Prostate gland (tissue), 2 donors: Measurements from ENCODE around the gene MAPK8IP3. TPM values are rescaled to one million over a fixed set of nuclear protein-coding genes. Genes with fewer than 3 reads are reported as not detected.
A peak's percentile ranks its signal among the peaks of the same experiment; 100 is the strongest.
"Not testable (repeated sequence)": the region's sequence is repeated elsewhere in the genome, so short reads cannot be mapped to it uniquely, and the experiment has no call there.

ENCODE experiments used
- DNase-seq: peaks from one replicate; pipeline ENCODE4 v3.0.0-alpha.2; 2019; ENCODE audit warnings: low spot score
- H3K27ac ChIP-seq, 2 donors: fragments of 200-600 bp; sonication (generic); 2 replicates each; pipeline ENCODE4 v1.5.1; 2017 to 2019
- H3K27me3 ChIP-seq: fragments of 200-600 bp; sonication (generic); replicated peaks from 2 replicates; pipeline ENCODE4 v1.5.1; 2019; ENCODE audit not compliant: insufficient read depth
- H3K36me3 ChIP-seq, 2 donors: fragments of 200-600 bp; sonication (generic); 1 replicate in 1 of 2; 2 replicates in 1 of 2; pipeline versions ENCODE4 v1.5.1 to v1.8.1; 2017 to 2019
- H3K4me1 ChIP-seq: fragments of 200-600 bp; sonication (generic); replicated peaks from 2 replicates; pipeline ENCODE4 v1.5.1; 2019
- H3K4me3 ChIP-seq, 2 donors: fragments of 200-600 bp; sonication (generic); 2 replicates each; pipeline ENCODE4 v1.5.1; 2017 to 2019
- H3K9me3 ChIP-seq: fragments of 200-600 bp; sonication (generic); 2 replicates; pipeline ENCODE4 v1.5.1; 2017
- POLR2A ChIP-seq: fragments of 450-650 bp; IDR thresholded peaks from one replicate; pipeline ENCODE4 v1.6.1; 2016; ENCODE audit warnings: antibody characterized with exemption, mild to moderate bottlenecking
- POLR2AphosphoS5 ChIP-seq: sonication (generic); formaldehyde crosslinking; IDR thresholded peaks from one replicate; pipeline ENCODE4 v1.6.1; 2017; ENCODE audit warnings: antibody characterized with exemption
- WGBS: methylation state at CpG from one replicate; pipeline ENCODE4 v1.1.5; 2018; 5-methylcytosine and 5-hydroxymethylcytosine counted together
- intact Hi-C: fragments of 100-400 bp; cut with DNase I; formaldehyde crosslinking; loops from one replicate; pipeline ENCODE4 v1.14.2; 2022
- total RNA-seq, 2 donors: library from RNA; depleted of rRNA; stranded (reverse); fragments of >200 nt; gene quantifications; one replicate each; pipeline ENCODE4 v1.1.0, GENCODE V29; 2016
- TF ChIP-seq, protein P1 (sequence below), 4 experiments: fragments of 200-600 bp in 2 of 4; fragments of 450-650 bp in 2 of 4; sonication (generic) in 2 of 4; IDR thresholded peaks; 1 replicate in 3 of 4; 2 replicates in 1 of 4; pipeline ENCODE4 v1.5.1; 2016 to 2019; ENCODE audit warnings: antibody characterized with exemption in 4 of 4, mild to moderate bottlenecking in 2 of 4, moderate library complexity in 2 of 4

MAPK8IP3 gene
- total RNA-seq, 2 donors from 2014 or later: 56.0 to 157 TPM

DNA sequence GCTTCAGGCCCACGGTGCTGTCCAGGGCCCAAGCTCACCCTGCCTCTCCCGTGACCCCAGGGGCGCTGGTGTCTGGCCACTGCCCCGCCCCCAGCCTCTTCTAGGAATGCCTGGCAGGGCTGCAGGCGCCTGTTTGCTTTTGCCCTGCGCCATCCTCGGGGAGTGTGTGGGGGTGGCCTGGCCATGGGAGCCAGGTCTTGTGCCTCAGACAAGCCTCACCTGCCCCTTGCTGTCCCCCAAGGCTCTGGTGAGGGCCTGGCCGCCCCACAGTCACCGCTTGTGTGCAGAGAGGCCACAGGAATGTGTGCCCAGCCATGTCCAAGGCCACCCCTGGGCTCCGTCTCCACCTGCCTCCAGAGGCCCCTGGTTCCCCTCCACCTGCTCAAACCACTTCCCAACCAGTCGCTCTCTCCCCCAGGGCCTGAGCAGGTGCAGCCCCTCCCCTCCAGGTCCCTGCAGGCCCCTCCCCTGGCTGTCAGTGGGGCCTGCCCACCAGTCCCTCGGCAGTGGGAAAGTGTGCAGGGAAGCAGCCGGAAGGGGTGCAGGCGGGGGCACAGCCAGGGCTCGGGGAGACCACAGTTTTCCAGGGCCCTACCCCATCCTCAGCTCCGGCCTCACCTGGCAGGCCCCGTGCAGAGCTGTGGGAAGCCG is 88.4 kb downstream of the MAPK8IP3 start:
- intact Hi-C loops: no loop called here
- Histone ChIP-seq H3K36me3 (no peaks in the 10 kb centered on the region), H3K27ac (no peak overlapping the region), H3K27me3 (no peaks in the 10 kb centered on the region), H3K9me3 (no peaks in the 10 kb centered on the region), H3K4me3 (no peak overlapping the region), H3K4me1 (no peaks in the 10 kb centered on the region)
- DNase-seq: no peak
- TF ChIP-seq POLR2A (no peak), POLR2AphosphoS5 (no peak)
- TF ChIP-seq, protein P1, sequence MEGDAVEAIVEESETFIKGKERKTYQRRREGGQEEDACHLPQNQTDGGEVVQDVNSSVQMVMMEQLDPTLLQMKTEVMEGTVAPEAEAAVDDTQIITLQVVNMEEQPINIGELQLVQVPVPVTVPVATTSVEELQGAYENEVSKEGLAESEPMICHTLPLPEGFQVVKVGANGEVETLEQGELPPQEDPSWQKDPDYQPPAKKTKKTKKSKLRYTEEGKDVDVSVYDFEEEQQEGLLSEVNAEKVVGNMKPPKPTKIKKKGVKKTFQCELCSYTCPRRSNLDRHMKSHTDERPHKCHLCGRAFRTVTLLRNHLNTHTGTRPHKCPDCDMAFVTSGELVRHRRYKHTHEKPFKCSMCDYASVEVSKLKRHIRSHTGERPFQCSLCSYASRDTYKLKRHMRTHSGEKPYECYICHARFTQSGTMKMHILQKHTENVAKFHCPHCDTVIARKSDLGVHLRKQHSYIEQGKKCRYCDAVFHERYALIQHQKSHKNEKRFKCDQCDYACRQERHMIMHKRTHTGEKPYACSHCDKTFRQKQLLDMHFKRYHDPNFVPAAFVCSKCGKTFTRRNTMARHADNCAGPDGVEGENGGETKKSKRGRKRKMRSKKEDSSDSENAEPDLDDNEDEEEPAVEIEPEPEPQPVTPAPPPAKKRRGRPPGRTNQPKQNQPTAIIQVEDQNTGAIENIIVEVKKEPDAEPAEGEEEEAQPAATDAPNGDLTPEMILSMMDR (IDR thresholded peaks at IDR 0.05): no peak
- WGBS: 33% methylated on average over 17 of the region's 18 CpGs

DNA sequence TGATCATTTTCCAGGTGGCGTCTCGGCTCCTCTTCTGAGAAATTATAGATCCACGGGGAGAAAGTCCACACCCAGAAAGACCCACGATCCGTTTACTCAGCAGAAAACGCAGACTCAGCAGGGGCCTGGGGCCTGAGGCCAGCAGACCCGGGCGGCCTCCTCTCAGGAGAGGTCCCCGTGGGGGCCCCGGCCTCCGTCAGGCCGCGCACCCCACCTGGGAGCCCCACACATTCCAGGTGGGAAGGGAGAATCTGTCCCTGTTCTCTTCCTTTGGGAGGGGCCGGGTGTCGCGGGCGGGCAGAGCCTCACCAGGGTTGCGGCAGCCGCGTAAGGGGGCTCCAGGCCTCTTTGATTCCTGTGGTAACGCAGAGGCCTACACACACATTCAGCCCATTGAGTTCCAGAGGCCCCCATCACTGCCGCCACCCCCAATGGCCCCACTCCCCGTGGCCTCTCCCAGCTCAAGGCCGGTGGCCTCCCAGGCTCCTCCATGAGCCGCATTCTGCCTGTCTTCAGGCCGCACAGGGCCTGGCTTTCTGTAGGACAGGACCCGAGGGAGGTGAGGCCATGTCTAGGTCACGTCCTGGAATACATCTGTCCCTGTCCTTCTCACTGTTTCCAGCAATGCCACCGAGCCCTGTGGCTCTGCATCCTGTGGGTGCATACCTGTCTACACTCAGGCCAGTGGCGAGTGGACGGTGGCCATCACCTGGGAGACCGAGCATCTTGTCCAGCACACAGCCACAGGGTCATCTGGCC is 89.1 kb downstream of the MAPK8IP3 start:
- TF ChIP-seq POLR2A (no peak), POLR2AphosphoS5 (no peak)
- TF ChIP-seq, protein P1 (IDR thresholded peaks at IDR 0.05): no peak
- 75% methylated on average over 31 of the region's 32 CpGs for WGBS
- intact Hi-C loops: no loop called here
- Histone ChIP-seq H3K27me3 (no peaks in the 10 kb centered on the region), H3K4me3 (no peak overlapping the region), H3K36me3 (no peaks in the 10 kb centered on the region), H3K9me3 (no peaks in the 10 kb centered on the region), H3K27ac (no peak overlapping the region), H3K4me1 (no peaks in the 10 kb centered on the region)
- DNase-seq: peak; percentile 3

DNA sequence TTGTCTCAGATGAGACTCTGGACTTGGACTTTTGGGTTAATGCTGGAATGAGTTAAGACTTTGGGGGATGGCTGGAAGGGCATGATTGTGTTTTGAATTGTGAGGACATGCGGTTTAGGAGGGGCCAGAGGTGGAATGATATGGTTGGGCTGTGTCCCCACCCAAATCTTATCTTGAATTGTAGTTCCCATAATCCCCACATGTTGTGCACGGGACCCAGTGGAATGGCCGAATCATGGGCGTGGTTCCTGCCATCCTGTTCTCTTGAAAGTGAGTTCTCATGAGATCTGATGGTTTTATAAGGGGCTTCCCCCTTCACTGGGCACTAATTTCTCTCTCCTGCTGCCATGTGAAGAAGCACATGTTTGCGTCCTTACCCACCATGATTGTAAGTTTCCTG is 93.3 kb downstream of the MAPK8IP3 start:
- H3K9me3 ChIP-seq, DNase-seq, intact Hi-C loops, H3K36me3 ChIP-seq, H3K4me1 ChIP-seq, H3K27me3 ChIP-seq, H3K27ac ChIP-seq, H3K4me3 ChIP-seq: not testable (repeated sequence)
- WGBS: 75% methylated on average over 5 of the region's 5 CpGs

DNA sequence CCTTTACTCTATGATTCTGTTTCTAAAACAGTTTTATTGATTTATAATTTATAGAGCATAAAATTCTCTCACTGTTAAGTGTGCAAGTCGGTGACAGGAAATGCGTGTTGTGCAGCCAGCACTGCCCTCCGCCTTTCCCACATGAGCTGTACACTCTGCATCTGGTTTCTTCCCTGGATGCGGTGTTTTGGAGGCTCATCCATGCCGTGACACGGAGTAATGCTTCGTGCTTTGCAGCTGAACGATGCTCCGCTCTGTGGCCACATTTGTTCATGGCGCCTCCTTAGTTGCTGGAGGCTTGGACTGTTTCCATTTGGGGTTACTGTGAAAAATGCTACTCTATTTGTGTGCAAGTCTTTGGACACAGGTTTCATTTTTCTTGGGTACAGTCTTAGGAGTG is 94.7 kb downstream of the MAPK8IP3 start:
- TF ChIP-seq, protein P1 (IDR thresholded peaks at IDR 0.05): no peak
- TF ChIP-seq POLR2AphosphoS5 (no peak), POLR2A (no peak)
- Histone ChIP-seq H3K4me3 (no peak overlapping the region), H3K36me3 (no peaks in the 10 kb centered on the region), H3K27ac (no peak overlapping the region), H3K27me3 (no peaks in the 10 kb centered on the region), H3K4me1 (no peaks in the 10 kb centered on the region), H3K9me3 (no peaks in the 10 kb centered on the region)
- 81% methylated on average over 10 of the region's 10 CpGs for WGBS
- DNase-seq: no peak
- intact Hi-C loops: no loop called here

DNA sequence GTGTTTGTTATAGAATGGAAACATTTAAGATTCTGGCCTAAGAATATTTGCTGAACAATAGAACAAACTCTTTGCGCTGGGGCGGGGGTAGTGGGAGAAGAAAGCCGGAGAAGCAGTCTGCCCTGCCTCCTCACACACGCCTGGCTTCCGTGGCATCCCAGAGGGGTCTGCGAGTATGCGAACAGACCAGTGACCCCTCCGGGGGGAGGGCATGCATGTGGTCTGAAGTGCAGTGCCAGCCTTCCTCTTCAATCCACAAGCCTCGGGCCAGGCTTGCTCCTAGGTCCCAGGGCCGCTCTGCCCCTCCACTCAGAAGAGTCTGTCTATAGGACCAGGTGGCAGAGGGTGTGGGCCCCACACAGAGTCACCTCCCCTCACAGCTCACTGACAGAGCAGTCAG is 101.6 kb downstream of the MAPK8IP3 start:
- DNase-seq: no peak
- WGBS: 83% methylated on average over 10 of the region's 10 CpGs
- Histone ChIP-seq H3K9me3 (no peaks in the 10 kb centered on the region), H3K36me3 (no peaks in the 10 kb centered on the region), H3K4me3 (no peak overlapping the region), H3K27ac (no peak overlapping the region), H3K27me3 (no peaks in the 10 kb centered on the region), H3K4me1 (no peaks in the 10 kb centered on the region)
- intact Hi-C loops: no loop called here
- TF ChIP-seq POLR2AphosphoS5: no peak
- TF ChIP-seq, protein P1 (IDR thresholded peaks at IDR 0.05): no peak
- TF ChIP-seq POLR2A: no peak
